ENCODE results near the gene SDR42E1. TPM values are rescaled to one million over a fixed set of nuclear protein-coding genes. Genes with fewer than 3 reads are reported as not detected.
"Not testable (repeated sequence)": the region's sequence is repeated elsewhere in the genome, so short reads cannot be mapped to it uniquely, and the experiment has no call there.

Gene SDR42E1
- total RNA-seq, 1 donor from 2014 or later = 8.7 TPM

DNA sequence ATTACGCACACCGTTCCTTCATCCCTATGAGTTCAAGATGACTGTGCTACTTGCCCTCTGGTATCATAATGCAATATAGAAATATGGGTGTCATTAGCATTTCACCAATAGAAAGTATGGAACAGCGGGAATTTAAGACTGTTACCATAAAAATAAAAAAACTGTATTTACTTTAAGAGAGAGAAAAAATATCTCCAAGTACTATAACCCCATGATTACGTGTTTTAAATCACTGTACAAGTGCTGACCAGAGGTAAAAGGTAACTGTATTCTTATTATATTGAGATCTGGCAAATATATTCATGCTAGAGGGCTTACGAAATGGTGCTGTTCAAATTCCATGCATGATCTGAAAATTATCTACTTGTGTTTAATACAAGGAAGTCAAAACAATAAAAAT is 5.2 kb downstream of the SDR42E1 start:
- intact Hi-C loops (cut with micrococcal nuclease) = no loop called here

DNA sequence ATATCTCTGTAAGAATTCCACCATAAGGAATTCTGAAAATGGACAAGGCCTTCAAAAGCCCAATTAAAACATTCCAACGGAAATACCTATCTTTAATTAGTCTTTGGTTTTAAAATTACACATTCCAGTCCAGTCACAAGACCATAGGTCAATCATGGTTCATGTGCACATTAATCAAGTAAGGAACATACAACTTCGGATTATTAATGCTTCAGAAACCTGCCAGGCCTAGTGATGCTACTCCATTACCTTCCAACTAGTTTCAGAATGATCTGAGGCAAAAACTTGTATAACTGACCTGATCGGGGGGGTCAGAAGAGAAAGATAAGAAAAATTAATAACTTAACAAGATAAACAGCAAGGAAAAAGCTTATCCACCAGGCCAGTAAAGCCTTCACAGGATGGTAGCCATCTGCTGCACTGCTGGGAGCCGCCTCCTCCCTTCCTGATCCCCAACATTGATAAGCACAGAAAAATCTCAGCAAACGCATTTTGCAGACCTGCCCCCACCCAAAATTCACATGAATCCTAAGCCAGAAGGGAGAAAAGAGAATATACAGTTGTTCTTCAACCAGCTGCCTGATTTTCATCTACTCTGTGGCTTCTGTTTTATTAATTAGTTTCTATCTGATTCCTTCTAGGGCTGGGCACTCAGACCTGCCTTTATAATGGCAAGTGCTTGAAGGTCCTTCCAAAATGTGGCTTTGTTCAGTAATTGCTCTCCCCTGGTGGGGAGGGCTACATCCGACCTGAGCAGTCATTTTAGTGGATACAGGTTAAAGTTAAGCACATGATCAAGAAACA is 6.0 kb downstream of the SDR42E1 start:
- intact Hi-C loops (cut with micrococcal nuclease) = no loop called here

DNA sequence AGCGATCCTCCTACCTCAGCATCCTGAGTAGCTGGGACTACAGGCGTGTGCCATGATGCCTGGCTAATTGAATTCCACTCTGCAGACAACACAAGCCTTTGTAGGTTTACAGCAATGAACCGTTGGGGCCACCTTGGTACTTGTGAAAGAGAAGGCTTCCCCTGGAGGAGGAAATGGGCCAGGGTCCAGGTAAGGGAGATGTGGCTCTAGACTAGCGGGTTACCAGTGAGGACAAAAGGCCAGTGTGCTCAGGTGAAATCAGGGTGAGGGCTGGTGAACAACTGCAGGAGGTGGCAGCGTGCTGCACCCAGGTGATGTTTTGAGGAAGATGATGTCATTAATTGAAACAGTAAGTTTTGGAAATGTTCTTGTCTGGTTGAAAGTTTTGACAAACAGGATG is 6.7 kb downstream of the SDR42E1 start:
- intact Hi-C loops (cut with micrococcal nuclease) = no loop called here

DNA sequence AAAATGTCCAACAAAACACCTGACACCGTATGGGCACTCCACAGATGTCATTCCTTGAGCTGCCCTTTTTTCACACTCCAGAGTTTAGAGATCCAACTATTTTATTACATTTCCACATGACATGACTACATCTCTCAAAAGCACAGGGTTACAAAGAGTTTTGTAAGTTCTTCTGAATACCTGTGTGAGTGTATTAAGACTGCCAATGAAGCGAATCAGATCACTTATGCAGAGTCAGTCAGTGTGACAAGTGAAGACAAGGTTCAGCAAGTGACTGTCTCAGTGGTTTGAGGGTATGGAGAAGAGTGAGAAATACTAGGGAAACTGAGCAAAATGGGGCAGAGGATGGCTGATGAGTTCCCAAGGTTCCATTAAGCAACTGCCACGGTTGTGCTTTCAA is 8.4 kb downstream of the SDR42E1 start:
- intact Hi-C loops (cut with micrococcal nuclease) = no loop called here

DNA sequence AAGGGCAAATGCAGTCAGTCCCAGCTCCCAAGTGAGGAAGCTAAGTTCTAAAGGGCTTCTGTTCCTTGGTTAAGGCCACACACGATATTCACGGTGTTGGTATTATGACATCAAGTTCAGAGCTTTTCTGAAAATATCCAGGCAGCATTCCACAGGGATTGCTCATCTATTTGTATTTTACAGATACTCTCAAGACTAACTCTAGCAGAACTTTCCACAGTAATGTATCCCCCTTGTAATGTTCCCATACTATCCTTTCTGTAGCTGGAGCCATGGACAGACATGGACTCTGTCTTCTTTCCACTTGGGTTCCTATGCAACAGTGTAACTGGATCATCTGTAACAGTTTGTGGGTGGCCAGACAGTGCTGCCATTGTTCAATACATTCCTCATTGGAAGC is 13.5 kb downstream of the SDR42E1 start:
- intact Hi-C loops (cut with micrococcal nuclease) = no loop called here

DNA sequence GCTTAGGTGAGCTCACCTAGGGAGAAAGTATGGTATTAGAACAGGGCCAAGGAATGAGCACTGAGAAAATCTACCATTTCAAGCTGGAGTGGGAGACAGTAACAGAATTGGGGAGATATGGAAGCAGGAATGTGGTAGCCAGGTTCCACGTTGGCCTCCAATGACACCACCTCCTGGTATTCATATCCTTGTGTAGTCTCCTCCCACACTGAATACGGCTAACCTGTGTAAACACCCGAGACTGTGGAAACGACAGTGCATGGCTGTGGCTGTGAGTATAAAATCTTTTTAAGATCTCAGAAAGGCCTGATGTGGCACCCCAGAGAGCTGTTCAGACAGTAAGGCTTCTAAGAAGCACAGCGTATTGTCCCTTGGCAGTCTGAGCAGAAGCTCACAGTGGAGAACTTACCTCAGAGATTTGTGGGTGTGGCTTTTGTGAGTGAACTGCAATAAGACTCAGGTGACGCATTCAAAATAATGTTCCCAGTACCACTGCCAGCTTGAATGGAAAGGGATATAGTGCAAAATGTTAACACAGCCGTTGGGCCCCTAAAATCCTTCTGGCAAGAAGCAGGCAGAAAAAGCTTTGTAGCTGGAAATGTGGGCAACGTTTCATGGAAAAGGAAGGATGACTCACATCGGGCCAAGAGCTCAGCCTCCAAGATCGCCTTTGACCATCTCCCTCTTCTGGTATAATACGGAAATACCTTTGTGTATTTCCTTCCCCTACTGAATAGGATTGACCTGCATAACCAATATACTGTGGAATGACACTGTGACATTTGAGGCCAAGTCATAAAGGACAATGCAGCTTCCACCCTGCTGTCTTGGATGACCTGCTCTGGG is 14.4 kb downstream of the SDR42E1 start:
- intact Hi-C loops (cut with micrococcal nuclease) = no loop called here

DNA sequence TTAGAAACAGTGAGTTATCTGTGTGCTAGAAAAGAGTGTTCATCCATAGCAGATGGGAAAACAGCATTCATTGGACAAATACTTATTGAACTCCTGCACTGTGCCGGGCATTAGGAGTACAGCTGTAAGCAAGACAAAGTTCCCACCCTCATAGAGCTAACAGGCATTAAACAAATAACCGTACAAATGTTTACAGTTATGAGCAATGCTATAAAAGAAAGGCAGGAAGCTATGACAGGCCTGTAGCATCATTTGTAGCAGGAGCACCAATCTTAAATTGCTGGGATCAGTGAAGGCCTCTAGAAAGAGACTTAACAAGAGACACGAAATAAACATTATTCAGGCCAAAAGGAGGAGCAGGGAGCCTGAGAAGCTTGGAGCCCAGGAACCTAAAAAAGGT is 15.6 kb downstream of the SDR42E1 start:
- intact Hi-C loops (cut with micrococcal nuclease) = no loop called here

DNA sequence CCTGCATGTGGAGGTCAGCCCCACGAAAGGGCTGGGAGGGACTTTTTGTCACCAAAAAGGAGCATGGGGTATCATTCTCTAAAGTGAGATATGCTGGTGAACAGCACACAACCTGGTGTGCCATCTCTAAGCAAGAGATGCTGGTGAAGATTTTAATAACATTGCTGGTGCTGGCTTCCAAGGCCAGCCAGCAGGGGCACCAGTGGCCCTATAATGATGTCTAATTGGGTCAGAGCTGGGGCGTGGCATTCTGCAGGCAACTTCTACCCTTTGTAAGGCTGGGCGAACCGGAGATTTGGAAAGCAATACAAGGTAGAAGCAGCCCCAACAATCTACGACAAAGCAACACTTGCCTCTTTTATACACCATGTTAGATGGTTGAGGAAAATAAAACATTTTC is 16.8 kb downstream of the SDR42E1 start:
- intact Hi-C loops (cut with micrococcal nuclease) = no loop called here

DNA sequence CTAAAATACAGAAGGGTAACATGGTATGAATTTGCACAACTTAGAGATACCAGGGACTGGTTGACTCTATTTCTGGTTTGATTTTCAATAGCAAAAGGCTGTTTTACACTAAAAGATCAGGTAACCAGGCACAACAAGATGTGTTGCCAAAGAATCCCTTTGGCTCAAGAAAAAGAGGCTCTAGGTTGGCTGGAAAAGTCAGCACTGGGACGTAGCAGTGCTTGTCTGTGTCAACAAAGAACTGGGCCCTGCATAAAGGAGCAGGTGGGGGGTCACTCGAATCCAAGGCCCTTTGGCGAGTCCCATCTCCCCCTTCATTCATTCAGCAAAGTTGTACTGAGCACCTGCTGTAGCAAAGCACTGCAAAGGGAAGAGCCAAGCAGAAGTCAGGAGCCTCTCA is 18.4 kb downstream of the SDR42E1 start:
- intact Hi-C loops (cut with micrococcal nuclease) = no loop called here

DNA sequence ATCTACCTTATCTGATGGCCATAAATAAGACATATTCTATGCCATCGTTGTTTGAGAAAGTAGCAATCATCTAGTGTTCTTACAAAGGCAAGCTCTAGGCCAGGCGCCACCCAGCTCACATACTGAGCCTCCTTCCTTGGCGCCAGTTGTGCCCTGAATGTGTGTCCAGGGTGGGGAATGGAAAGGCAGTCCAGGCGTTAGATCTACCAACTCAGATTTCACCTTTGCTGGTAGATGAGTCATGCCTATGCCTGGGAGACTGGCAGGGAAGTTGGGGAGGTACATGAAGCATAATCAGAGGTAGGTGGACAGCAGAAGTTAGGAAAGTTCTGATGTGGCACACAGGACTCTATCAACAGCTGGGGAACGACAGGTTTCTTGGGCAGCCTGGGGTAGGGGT is 23.6 kb downstream of the SDR42E1 start:
- intact Hi-C loops (cut with micrococcal nuclease) = no loop called here

DNA sequence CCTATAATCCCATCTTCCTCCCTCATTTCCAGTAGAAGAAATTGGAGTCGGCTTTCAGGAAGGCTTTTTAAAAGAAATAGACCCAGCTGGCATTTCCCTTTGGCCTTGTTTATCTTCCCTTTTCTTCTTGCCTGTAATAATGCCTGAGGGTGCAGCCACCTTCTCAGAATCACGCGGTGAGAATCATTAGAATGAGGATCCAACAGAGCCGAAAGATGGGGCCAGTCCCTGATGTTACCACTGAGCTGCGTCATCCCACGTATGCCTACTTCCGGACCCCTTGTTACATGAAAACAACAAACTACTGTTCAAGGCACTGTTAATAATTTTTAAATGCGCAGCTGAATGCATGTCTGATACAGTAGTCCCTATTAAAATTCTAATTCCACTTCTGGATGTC is 24.1 kb downstream of the SDR42E1 start:
- intact Hi-C loops (cut with micrococcal nuclease) = no loop called here

DNA sequence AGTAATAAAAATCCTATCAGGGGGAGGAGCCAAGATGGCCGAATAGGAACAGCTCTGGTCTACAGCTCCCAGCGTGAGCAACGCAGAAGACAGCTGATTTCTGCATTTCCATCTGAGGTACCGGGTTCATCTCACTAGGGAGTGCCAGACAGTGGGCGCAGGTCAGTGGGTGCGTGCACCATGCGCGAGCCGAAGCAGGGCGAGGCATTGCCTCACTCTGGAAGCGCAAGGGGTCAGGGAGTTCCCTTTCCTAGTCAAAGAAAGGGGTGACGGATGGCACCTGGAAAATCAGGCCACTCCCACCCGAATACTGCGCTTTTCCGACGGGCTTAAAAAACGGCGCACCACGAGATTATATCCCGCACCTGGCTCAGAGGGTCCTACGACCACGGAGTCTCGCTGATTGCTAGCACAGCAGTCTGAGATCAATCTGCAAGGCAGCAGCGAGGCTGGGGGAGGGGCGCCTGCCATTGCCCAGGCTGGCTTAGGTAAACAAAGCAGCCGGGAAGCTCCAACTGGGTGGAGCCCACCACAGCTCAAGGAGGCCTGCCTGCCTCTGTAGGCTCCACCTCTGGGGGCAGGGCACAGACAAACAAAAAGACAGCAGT is 33.8 kb downstream of the SDR42E1 start:
- intact Hi-C loops (cut with micrococcal nuclease) = not testable (repeated sequence)

DNA sequence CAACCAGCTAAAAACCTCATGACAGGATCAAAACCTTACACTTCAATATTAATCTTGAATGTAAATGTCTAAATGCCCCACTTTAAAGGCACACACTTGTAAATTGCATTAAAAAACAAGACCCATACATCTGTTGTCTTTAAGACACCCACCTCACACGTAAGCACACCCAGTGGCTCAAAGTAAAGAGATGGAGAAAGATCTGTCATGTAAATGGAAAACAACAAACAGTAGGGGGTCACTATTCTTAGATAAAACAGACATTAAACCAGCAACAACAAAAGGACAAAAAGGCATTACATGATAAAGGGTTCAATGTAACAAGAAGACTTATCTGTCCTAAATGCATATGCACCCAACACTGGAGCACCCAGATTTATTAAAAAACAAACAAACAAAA is 35.6 kb downstream of the SDR42E1 start:
- intact Hi-C loops (cut with micrococcal nuclease) = no loop called here

DNA sequence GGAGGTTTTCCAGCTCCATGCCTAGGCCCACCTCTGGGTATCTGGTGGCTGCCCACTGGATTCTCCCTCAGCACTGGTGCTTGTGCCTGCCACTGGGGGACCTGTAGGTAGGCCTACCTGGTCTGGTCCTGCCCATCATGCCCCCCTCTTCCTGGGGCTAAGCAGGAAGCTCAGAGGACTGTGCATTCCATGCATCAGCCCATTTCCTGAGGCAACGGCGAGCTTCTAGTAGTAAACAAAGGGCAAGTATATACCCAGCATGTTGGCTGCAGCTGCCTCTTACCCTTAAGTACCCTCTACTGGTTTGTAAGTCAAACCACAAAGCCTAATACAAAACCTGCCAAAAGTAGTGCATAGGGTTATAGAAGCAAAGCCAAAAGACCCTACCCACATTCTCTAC is 37.5 kb downstream of the SDR42E1 start:
- intact Hi-C loops (cut with micrococcal nuclease) = no loop called here

DNA sequence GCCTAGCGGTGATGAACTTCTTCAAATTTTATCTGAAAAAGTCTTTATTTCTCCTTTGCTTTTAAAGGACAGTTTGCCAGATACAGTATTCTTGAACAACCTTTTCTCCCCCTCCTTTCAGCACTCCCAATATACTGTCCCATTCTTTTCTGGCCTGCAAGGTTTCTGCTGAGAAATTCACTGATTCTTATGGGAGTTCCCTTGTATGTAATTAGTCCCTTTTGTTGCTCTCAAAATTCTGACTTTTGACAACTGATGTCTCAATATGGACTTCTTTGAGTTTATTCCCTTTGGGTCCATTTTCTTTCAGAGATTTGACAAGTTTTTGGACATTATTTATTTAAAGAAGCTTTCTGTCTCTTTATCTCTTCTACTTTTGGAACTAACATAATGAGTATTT is 39.4 kb downstream of the SDR42E1 start:
- intact Hi-C loops (cut with micrococcal nuclease) = no loop called here

DNA sequence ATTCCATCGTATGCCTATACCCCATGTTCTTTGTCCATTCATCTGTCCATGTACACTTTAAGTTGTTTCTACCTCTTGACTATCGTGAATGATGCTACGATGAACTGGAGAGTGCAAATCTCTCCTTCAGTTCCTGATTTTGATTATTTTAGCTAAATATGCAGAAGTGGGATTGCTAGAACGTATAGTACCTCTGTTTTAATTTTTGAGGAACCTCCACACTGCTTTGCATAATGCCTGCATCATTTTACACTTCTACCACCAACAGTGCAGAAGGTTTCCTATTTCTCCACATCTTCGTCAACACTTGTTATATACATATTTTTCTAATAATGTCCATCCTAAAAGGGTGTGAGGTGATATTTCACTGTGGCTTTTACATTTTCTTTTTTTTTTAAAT is 43.9 kb downstream of the SDR42E1 start:
- intact Hi-C loops (cut with micrococcal nuclease) = no loop called here

DNA sequence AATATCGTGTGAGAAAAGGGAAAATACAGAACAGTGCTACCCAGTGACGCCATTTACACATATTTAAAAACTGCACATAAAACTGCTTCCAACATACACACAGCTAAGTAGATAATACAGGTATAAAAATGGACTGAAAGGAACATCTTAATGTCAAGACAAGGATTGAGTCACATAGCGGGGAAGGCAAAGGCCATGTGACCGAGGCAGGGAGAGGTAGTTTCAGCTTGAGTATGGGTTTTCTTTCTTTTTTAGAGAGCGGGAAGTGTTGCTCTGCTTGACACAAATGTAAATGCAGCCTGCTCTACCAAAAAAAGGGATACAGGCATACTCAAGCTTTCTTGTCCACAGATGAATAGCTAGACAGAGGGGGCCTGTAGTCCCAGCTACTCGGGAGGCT is 46.5 kb downstream of the SDR42E1 start:
- intact Hi-C loops (cut with micrococcal nuclease) = no loop called here

DNA sequence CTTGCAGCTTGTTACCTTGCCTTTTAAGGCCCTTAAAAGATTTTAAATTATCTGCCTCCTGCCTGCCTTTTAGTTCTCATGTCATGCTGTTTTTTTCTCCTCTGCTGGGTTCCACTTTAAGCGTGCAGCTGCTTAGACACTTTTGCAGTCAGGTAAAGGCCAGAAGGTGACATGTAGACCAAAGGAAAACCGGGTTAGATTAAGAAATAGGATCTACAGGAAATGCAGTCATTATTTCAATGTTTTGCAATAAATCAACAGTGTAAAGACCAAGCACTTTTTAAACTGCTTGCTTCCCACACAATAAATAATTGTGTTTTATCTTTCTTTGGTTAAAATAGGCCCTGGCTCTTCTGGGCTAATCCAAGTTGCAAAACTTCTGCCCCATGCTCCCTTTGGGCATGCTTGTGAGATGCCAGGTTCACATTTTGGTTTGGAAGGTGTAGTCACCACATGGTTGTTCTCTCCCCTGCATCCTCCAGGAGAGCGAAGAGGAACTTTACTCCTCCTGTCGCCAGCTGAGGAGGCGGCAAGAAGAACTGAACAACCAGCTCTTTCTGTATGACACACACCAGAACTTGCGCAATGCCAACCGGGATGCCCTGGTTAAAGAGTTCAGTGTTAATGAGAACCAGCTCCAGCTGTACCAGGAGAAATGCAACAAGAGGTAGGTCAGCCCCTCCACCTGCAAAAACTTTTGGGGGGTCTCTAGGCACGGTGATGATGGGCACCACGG is 54.9 kb downstream of the SDR42E1 start:
- intact Hi-C loops (cut with micrococcal nuclease) = no loop called here

DNA sequence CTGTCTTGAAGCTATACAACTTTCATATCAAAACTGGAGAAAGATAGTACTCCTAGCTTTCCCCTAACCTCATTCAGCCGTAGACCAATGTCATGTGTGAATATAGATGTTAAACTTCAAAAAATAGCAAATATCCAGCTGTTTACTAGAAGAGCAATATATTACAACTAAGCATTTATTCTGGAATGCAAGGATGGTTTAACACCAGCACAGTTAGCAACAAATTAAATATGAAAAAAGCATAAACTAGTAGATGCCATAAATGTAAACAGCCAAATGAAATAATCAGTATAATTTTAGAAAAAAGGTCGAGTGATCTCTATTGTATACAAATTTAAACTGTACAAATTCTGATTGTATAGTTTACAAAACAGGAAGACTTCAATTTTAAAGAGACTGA is 59.7 kb downstream of the SDR42E1 start:
- intact Hi-C loops (cut with micrococcal nuclease) = no loop called here

DNA sequence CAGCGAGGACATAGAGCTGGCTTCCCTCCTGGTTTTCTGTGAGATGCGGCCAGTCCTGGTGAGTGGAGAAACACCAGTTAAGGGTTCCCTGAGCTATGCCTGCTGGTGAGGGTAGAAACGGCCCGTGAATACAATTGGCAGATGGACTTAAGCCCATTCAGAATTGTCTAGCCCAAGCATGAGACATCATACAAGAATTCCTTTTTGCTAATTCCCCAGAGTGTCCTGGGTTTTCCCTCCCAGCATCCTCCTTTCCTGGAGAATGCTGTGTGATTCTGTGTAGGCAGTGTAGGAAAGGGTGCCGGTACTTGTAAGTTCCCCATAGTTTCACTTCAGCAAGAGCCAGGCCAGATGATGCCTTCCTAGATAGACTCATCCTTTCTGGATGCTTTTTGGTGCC is 65.1 kb downstream of the SDR42E1 start:
- intact Hi-C loops (cut with micrococcal nuclease) = no loop called here

DNA sequence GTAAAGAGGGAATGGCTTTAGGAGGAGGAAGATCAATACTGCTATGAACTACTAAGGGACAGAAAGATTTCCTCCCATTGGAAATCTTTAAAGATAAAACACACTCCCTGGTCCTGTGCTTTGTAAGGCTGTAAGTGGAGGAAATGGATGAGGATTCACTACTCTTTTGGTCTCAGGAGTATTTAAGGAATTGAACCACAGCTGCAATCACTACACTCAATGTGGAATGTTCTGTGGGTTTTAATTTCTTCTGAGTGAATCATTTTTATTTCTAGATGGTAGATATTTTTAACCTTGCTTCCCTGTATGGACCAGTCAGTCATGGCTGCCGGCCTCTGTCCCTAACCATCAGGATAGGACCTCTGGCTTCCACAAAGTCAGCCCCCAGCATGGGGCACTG is 65.6 kb downstream of the SDR42E1 start:
- intact Hi-C loops (cut with micrococcal nuclease) = no loop called here

Data from T-helper 1 cell treated with Interleukin-12 subunit alpha and Interleukin-12 subunit beta and Interleukin-4 antibody, amounts not matched to agents 30 ng/mL and 1 ng/mL, for 36 hours (primary cell).